T-cell (primary cell): ENCODE data around the gene ANO4. TPM values are rescaled to one million over a fixed set of nuclear protein-coding genes. Genes with fewer than 3 reads are reported as not detected.

Experiments used
- ATAC-seq, 4 experiments: fragments of 200-7000 bp in 3 of 4; fragments of 150-1000 bp in 1 of 4; cut with Tn5 transposase; replicated peaks in 1 of 4; 1 replicate in 3 of 4; 2 replicates in 1 of 4; pipeline ENCODE4 v1.10.0; 2021; ENCODE audit warnings: moderate library complexity in 3 of 4, mild to moderate bottlenecking in 2 of 4, moderate number of reproducible peaks in 1 of 4
- CTCF ChIA-PET, 2 donors: fragments of 300-600 bp; sonication (Branson Sonifier 250); formaldehyde crosslinking; loops; one replicate each; lab custom pipeline; 2022; ENCODE audit warnings: antibody characterized with exemption in 2 of 2; lab: Charles Lee
- POLR2A ChIA-PET, 2 donors: fragments of 300-600 bp; sonication (Branson Sonifier 250); formaldehyde crosslinking; loops; one replicate each; lab custom pipeline; 2022; ENCODE audit warnings: antibody characterized with exemption in 2 of 2; lab: Charles Lee
- DNase-seq, 35 experiments: peaks; one replicate each; pipeline versions ENCODE4 v3.0.0 to v3.0.0-alpha.2; 2013 to 2023
- H3K27ac ChIP-seq: one replicate; pipeline ENCODE4 v1.5.1; 2013; ENCODE audit warnings: low read length
- H3K27me3 ChIP-seq, 2 experiments: replicated peaks in 1 of 2; 1 replicate in 1 of 2; 2 replicates in 1 of 2; pipeline versions ENCODE4 v1.6.1 to v1.7.0; 2013; ENCODE audit warnings: low read length in 1 of 2, mixed read lengths in 1 of 2; ENCODE audit not compliant: control insufficient read depth in 2 of 2, insufficient read depth in 2 of 2; ENCODE audit errors: extremely low read depth in 1 of 2
- H3K36me3 ChIP-seq, 2 donors: 1 replicate in 1 of 2; 2 replicates in 1 of 2; pipeline versions ENCODE4 v1.6.1 to v1.7.0; 2013; ENCODE audit warnings: low read length in 1 of 2; ENCODE audit not compliant: control insufficient read depth in 2 of 2, insufficient read depth in 1 of 2; ENCODE audit errors: extremely low read depth in 1 of 2
- H3K4me1 ChIP-seq, 2 experiments: 1 replicate in 1 of 2; 2 replicates in 1 of 2; pipeline versions ENCODE4 v1.6.1 to v1.7.0; 2013; ENCODE audit warnings: low read length in 2 of 2, mixed read lengths in 1 of 2; ENCODE audit not compliant: insufficient read depth in 2 of 2, control insufficient read depth in 1 of 2; ENCODE audit errors: extremely low read depth in 1 of 2
- H3K4me3 ChIP-seq, 2 donors: 1 replicate in 1 of 2; 2 replicates in 1 of 2; pipeline versions ENCODE4 v1.5.1 to v1.7.0; 2013; ENCODE audit warnings: mild to moderate bottlenecking in 2 of 2, low read length in 1 of 2, moderate library complexity in 1 of 2; ENCODE audit not compliant: control insufficient read depth in 1 of 2; ENCODE audit errors: extremely low read depth in 1 of 2
- H3K9me3 ChIP-seq: 2 replicates; pipeline ENCODE4 v1.7.0; 2013
- H3K27ac Mint-ChIP-seq, 2 donors: one replicate each; pipeline ENCODE4 v1.8.0; 2020 to 2021; ENCODE audit warnings: mild to moderate bottlenecking in 2 of 2, mixed read lengths in 2 of 2
- H3K27me3 Mint-ChIP-seq, 2 donors: one replicate each; pipeline ENCODE4 v1.8.0; 2021 to 2022; ENCODE audit warnings: mixed read lengths in 2 of 2
- H3K36me3 Mint-ChIP-seq: one replicate; pipeline ENCODE4 v1.8.0; 2021; ENCODE audit warnings: mixed read lengths
- H3K4me1 Mint-ChIP-seq, 3 donors: one replicate each; pipeline ENCODE4 v1.8.0; 2020 to 2022; ENCODE audit warnings: mixed read lengths in 3 of 3, mild to moderate bottlenecking in 1 of 3
- H3K4me3 Mint-ChIP-seq, 3 donors: one replicate each; pipeline ENCODE4 v1.8.0; 2020 to 2022; ENCODE audit warnings: mild to moderate bottlenecking in 3 of 3, mixed read lengths in 3 of 3, moderate library complexity in 3 of 3
- H3K9me3 Mint-ChIP-seq, 3 donors: one replicate each; pipeline ENCODE4 v1.8.0; 2020 to 2022; ENCODE audit warnings: mixed read lengths in 3 of 3
- WGBS: methylation state at CpG from one replicate; pipeline ENCODE4 v1.1.5; 2013; ENCODE audit warnings: missing lambda C conversion rate; ENCODE audit not compliant: insufficient coverage; 5-methylcytosine and 5-hydroxymethylcytosine counted together
- total RNA-seq, 35 experiments: library from RNA in 6 of 35; stranded (reverse) in 6 of 35; fragments of 120-200 nt in 1 of 35; gene quantifications; one replicate each; pipeline versions ENCODE4 v1.2.1 to v1.2.4 and lab custom pipeline; 2013 to 2026

The ANO4 gene
- total RNA-seq, 5 donors from 2014 or later (not counting 1 experiment from before 2014, with no cell fraction given) = 0.26 TPM; not detected in 4

- WGBS = no CpG with 5 or more reads among the region's 1 CpG
- H3K4me3 Mint-ChIP-seq = no peak overlapping the region
Observed at GRCh38 chr12:100840748-100841147, 46.2 kb downstream of the ANO4 start.

GRCh38 chr12:100842156-100842555, 47.6 kb downstream of the ANO4 start:
- no peaks in the 10 kb centered on the region for H3K4me1 Mint-ChIP-seq

More at GRCh38 chr12:100840748-100841147, 46.2 kb downstream of the ANO4 start:
- H3K27ac ChIP-seq = no peak overlapping the region
- no peak for DNase-seq
- Mint-ChIP-seq H3K9me3 (peaks cover 0 to 20% (median 0%) of the 10 kb centered on the region in 3 donors), H3K36me3 (no peaks in the 10 kb centered on the region), H3K27ac (no peak overlapping the region), H3K4me1 (no peaks in the 10 kb centered on the region), H3K27me3 (peaks cover 2 to 16% of the 10 kb centered on the region in 2 donors)
- ChIA-PET POLR2A (no interaction called here), CTCF (no interaction called here)
- H3K9me3 ChIP-seq = no peaks in the 10 kb centered on the region
- no peak for ATAC-seq
- H3K36me3 ChIP-seq = no peaks in the 10 kb centered on the region
- H3K27me3 ChIP-seq = no peaks in the 10 kb centered on the region
- H3K4me1 ChIP-seq = no peaks in the 10 kb centered on the region
- no peak overlapping the region for H3K4me3 ChIP-seq

GRCh38 chr12:100843061-100843460, 48.5 kb downstream of the ANO4 start:
- H3K27ac Mint-ChIP-seq = no peak overlapping the region
- Histone ChIP-seq H3K9me3 (no peaks in the 10 kb centered on the region), H3K4me1 (no peaks in the 10 kb centered on the region), H3K4me3 (no peak overlapping the region), H3K27ac (no peak overlapping the region), H3K36me3 (no peaks in the 10 kb centered on the region), H3K27me3 (no peaks in the 10 kb centered on the region)
- no peak overlapping the region for H3K4me3 Mint-ChIP-seq
- no peaks in the 10 kb centered on the region for H3K4me1 Mint-ChIP-seq
- CTCF ChIA-PET = no interaction called here
- H3K36me3 Mint-ChIP-seq = no peaks in the 10 kb centered on the region
- DNase-seq = no peak
- H3K27me3 Mint-ChIP-seq = peaks cover 2 to 13% of the 10 kb centered on the region in 2 donors
- ATAC-seq = no peak
- peaks cover 0 to 16% (median 0%) of the 10 kb centered on the region in 3 donors for H3K9me3 Mint-ChIP-seq
- POLR2A ChIA-PET = no interaction called here
- no CpG with 5 or more reads among the region's 2 CpGs for WGBS

More at GRCh38 chr12:100842156-100842555, 47.6 kb downstream of the ANO4 start:
- no CpG with 5 or more reads among the region's 1 CpG for WGBS
- no peak overlapping the region for H3K27ac Mint-ChIP-seq
- no peaks in the 10 kb centered on the region for H3K36me3 Mint-ChIP-seq
- H3K27ac ChIP-seq = no peak overlapping the region
- H3K27me3 ChIP-seq = no peaks in the 10 kb centered on the region
- no peak overlapping the region for H3K4me3 ChIP-seq
- DNase-seq (no peak), ATAC-seq (no peak)
- peaks cover 2 to 13% of the 10 kb centered on the region in 2 donors for H3K27me3 Mint-ChIP-seq
- H3K36me3 ChIP-seq = no peaks in the 10 kb centered on the region
- no peak overlapping the region for H3K4me3 Mint-ChIP-seq
- peaks cover 0 to 16% (median 0%) of the 10 kb centered on the region in 3 donors for H3K9me3 Mint-ChIP-seq
- CTCF ChIA-PET = no interaction called here
- no peaks in the 10 kb centered on the region for H3K9me3 ChIP-seq
- H3K4me1 ChIP-seq = no peaks in the 10 kb centered on the region
- POLR2A ChIA-PET = no interaction called here

GRCh38 chr12:100845095-100845494, 50.5 kb downstream of the ANO4 start:
- no peaks in the 10 kb centered on the region for H3K4me1 ChIP-seq
- Mint-ChIP-seq H3K4me1 (no peaks in the 10 kb centered on the region), H3K9me3 (peaks cover 0 to 16% (median 0%) of the 10 kb centered on the region in 3 donors), H3K27ac (no peak overlapping the region), H3K27me3 (peaks cover 2 to 13% of the 10 kb centered on the region in 2 donors), H3K36me3 (no peaks in the 10 kb centered on the region), H3K4me3 (no peak overlapping the region)
- CTCF ChIA-PET = no interaction called here
- WGBS = 50% methylated on average over 2 of the region's 3 CpGs
- no peaks in the 10 kb centered on the region for H3K36me3 ChIP-seq
- ATAC-seq (no peak), DNase-seq (no peak)
- no peaks in the 10 kb centered on the region for H3K9me3 ChIP-seq
- H3K27ac ChIP-seq = no peak overlapping the region
- POLR2A ChIA-PET = no interaction called here
- no peaks in the 10 kb centered on the region for H3K27me3 ChIP-seq
- no peak overlapping the region for H3K4me3 ChIP-seq

GRCh38 chr12:100851637-100852036, 57.1 kb downstream of the ANO4 start:
- Histone ChIP-seq H3K27me3 (no peaks in the 10 kb centered on the region), H3K36me3 (no peaks in the 10 kb centered on the region), H3K4me1 (no peaks in the 10 kb centered on the region), H3K27ac (no peak overlapping the region), H3K4me3 (no peak overlapping the region), H3K9me3 (no peaks in the 10 kb centered on the region)
- Mint-ChIP-seq H3K4me3 (no peak overlapping the region), H3K27ac (no peak overlapping the region), H3K27me3 (peaks cover 0 to 3% of the 10 kb centered on the region in 2 donors), H3K36me3 (no peaks in the 10 kb centered on the region), H3K4me1 (no peaks in the 10 kb centered on the region), H3K9me3 (no peaks in the 10 kb centered on the region)
- DNase-seq = no peak
- CTCF ChIA-PET = no interaction called here
- ATAC-seq = no peak
- WGBS = 44% methylated on average over 2 of the region's 3 CpGs
- POLR2A ChIA-PET = no interaction called here

DNA sequence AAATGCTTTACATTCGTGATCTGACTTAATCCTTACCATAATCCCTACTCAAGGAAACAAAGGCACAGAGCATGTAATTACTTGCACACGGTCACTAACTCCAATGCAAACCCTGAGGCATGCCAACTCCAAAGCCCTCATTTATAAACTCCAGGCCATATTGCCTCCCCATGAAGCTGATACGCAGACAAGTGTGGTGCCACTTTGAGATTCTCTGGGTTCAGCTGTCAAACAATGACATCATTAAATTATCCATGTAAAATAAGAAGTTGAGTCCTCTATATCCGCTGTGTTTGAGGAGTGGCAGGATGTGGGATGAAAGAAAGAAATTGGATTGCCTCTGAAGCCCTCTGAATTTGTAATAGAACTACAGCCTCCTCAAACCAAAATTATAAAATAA, 62.8 kb downstream of the ANO4 start:
- Mint-ChIP-seq H3K36me3 (no peaks in the 10 kb centered on the region), H3K27me3 (peaks cover 0 to 3% of the 10 kb centered on the region in 2 donors), H3K27ac (no peak overlapping the region), H3K9me3 (no peaks in the 10 kb centered on the region), H3K4me1 (no peaks in the 10 kb centered on the region), H3K4me3 (no peak overlapping the region)
- 86% methylated on average over 1 of the region's 4 CpGs for WGBS
- ATAC-seq (no peak), DNase-seq (no peak)
- H3K36me3 ChIP-seq = no peaks in the 10 kb centered on the region
- H3K27ac ChIP-seq = no peak overlapping the region
- H3K4me3 ChIP-seq = no peak overlapping the region
- no peaks in the 10 kb centered on the region for H3K9me3 ChIP-seq
- no peaks in the 10 kb centered on the region for H3K4me1 ChIP-seq
- POLR2A ChIA-PET = no interaction called here
- no peaks in the 10 kb centered on the region for H3K27me3 ChIP-seq
- CTCF ChIA-PET = no interaction called here

- no peaks in the 10 kb centered on the region for H3K4me1 ChIP-seq
- H3K4me3 ChIP-seq = no peak overlapping the region
- no peaks in the 10 kb centered on the region for H3K27me3 ChIP-seq
- ChIA-PET POLR2A (no interaction called here), CTCF (no interaction called here)
- DNase-seq = no peak
- H3K36me3 Mint-ChIP-seq = no peaks in the 10 kb centered on the region
- H3K27ac Mint-ChIP-seq = no peak overlapping the region
- peaks cover 0 to 3% of the 10 kb centered on the region in 2 donors for H3K27me3 Mint-ChIP-seq
- H3K4me1 Mint-ChIP-seq = no peaks in the 10 kb centered on the region
- no peak overlapping the region for H3K4me3 Mint-ChIP-seq
- no peak for ATAC-seq
- 83% methylated on average over 1 of the region's 1 CpG for WGBS
- H3K9me3 Mint-ChIP-seq = peaks cover 0 to 4% (median 0%) of the 10 kb centered on the region in 3 donors
- H3K27ac ChIP-seq = no peak overlapping the region
- no peaks in the 10 kb centered on the region for H3K36me3 ChIP-seq
- no peaks in the 10 kb centered on the region for H3K9me3 ChIP-seq
Observed at GRCh38 chr12:100857971-100858370, 63.4 kb downstream of the ANO4 start.
